Measurements from ENCODE around the gene RAD51D. TPM values are rescaled to one million over a fixed set of nuclear protein-coding genes. Genes with fewer than 3 reads are reported as not detected.

RAD51D gene
- total and polyA plus RNA-seq, 2 donors (not counting 3 experiments of a cell fraction or from before 2014, with no cell fraction given): 15.5 to 27.9 TPM

- no peaks in the 10 kb centered on the region for H3K36me3 ChIP-seq (ENCODE audit: control insufficient read depth in 2 of 2, extremely low read depth in 1 of 2, insufficient read depth in 2 of 2, low read length in 2 of 2)
- no peaks in the 10 kb centered on the region for H4K20me1 ChIP-seq (replicated peaks; ENCODE audit: control insufficient read depth, extremely low read depth, insufficient read depth, low read length)
- DNase-seq (ENCODE audit: low read depth, low spot score) (no peak), FAIRE-seq (no peak)
- H3K4me1 ChIP-seq (ENCODE audit: control insufficient read depth, extremely low read depth, insufficient read depth, low read length): peaks cover 7% of the 10 kb centered on the region
- H3K79me2 ChIP-seq (ENCODE audit: control insufficient read depth, insufficient read depth, low read length): peaks cover 4% of the 10 kb centered on the region
- H3K4me3 ChIP-seq (replicated peaks in 1 of 3; ENCODE audit: insufficient read depth in 1 of 3, low read depth in 1 of 3, low read length in 3 of 3): no peak overlapping the region
- H2AFZ ChIP-seq (ENCODE audit: low read depth, low read length): no peak overlapping the region
- no peaks in the 10 kb centered on the region for H3K9me1 ChIP-seq (replicated peaks; ENCODE audit: control insufficient read depth, extremely low read depth, insufficient read depth, low read length)
- no TSS peak for BruUV-seq (replicated peaks)
- dilution Hi-C loops (cut with MboI; ENCODE audit: extremely low pct_ligation_motif_present, low sequenced_read_pairs) (no loop called here), intact Hi-C loops (cut with micrococcal nuclease) (no loop called here)
- no peak overlapping the region for H3K9ac ChIP-seq (replicated peaks; ENCODE audit: extremely low read depth, insufficient read depth, low read length)
- no peaks in the 10 kb centered on the region for H3K27me3 ChIP-seq (ENCODE audit: control insufficient read depth in 2 of 2, insufficient read depth in 2 of 2, low read length in 2 of 2)
- no peak overlapping the region for H3K27ac ChIP-seq (ENCODE audit: insufficient read depth, low read depth, low read length)
- H3K4me2 ChIP-seq (ENCODE audit: insufficient read depth, low read length): no peak overlapping the region
- POLR2A ChIA-PET: no interaction called here
- TF ChIP-seq POLR2AphosphoS5 (IDR thresholded peaks at IDR 0.05; ENCODE audit: insufficient read depth, low read depth, low read length): no peak
- TF ChIP-seq POLR2A (IDR thresholded peaks at IDR 0.05; ENCODE audit: low read depth, low read length): no peak
- no peak for TF ChIP-seq FOS (IDR thresholded peaks at IDR 0.05; ENCODE audit: borderline replicate concordance, insufficient read depth, low read length)
- CTCF ChIA-PET: interaction anchor here (1.3 to 1.6 kb wide), 2 partner anchors 19 to 21 kb away, joined by 3 to 5 read pairs; partner anchors contain the start of gene RFFL
- no peaks in the 10 kb centered on the region for H3K9me3 ChIP-seq (replicated peaks; ENCODE audit: control insufficient read depth, insufficient read depth, low read length)
Observed at GRCh38 chr17:35044181-35044580, 75.5 kb downstream of the RAD51D start.

Small RNAs within 50 kb of the gene (small RNA-seq; reads per million reads assigned to genes)
- gene AC004223.1 (ENCODE audit: insufficient read depth, insufficient read length, low read depth, low replicate concordance): not detected
- not detected for gene RNU6-840P (ENCODE audit: insufficient read depth, insufficient read length, low read depth, low replicate concordance)

Other genes with a start within 250 kb of the RAD51D start
- 0.78 and 1.6 TPM in 2 replicates for gene CCT6B, start 158.4 kb downstream of the RAD51D start, total RNA-seq
- gene CCT6B, start 158.4 kb downstream of the RAD51D start, polyA plus RNA-seq: 0.35 and 0.37 TPM in 2 replicates
- gene ZNF830, start 158.3 kb downstream of the RAD51D start, total RNA-seq: 13.9 and 15.0 TPM in 2 replicates
- gene ZNF830, start 158.3 kb downstream of the RAD51D start, polyA plus RNA-seq: 2.2 and 3.1 TPM in 2 replicates
- 35.3 and 39.7 TPM in 2 replicates for gene LIG3, start 139.3 kb downstream of the RAD51D start, total RNA-seq
- 23.0 and 25.8 TPM in 2 replicates for gene LIG3, start 139.3 kb downstream of the RAD51D start, polyA plus RNA-seq
- gene RFFL, start 56.2 kb downstream of the RAD51D start, total RNA-seq: 14.1 and 14.2 TPM in 2 replicates
- gene RFFL, start 56.2 kb downstream of the RAD51D start, polyA plus RNA-seq: 6.6 and 7.0 TPM in 2 replicates
- gene FNDC8, start 1.8 kb upstream of the RAD51D start, total RNA-seq: not detected in 2 replicates
- gene FNDC8, start 1.8 kb upstream of the RAD51D start, polyA plus RNA-seq: not detected in 2 replicates
- 15.8 and 22.8 TPM in 2 replicates for gene NLE1, start 22.4 kb upstream of the RAD51D start, total RNA-seq
- 19.1 and 19.8 TPM in 2 replicates for gene NLE1, start 22.4 kb upstream of the RAD51D start, polyA plus RNA-seq
- not detected in 2 replicates for gene UNC45B, start 28.0 kb upstream of the RAD51D start, total RNA-seq
- not detected in 2 replicates for gene UNC45B, start 28.0 kb upstream of the RAD51D start, polyA plus RNA-seq
- gene SLC35G3, start 74.5 kb upstream of the RAD51D start, total RNA-seq: not detected in 2 replicates
- not detected in 2 replicates for gene SLC35G3, start 74.5 kb upstream of the RAD51D start, polyA plus RNA-seq
- 15.7 and 24.2 TPM in 2 replicates for gene SLFN5, start 123.2 kb upstream of the RAD51D start, total RNA-seq
- 3.2 and 4.5 TPM in 2 replicates for gene SLFN5, start 123.2 kb upstream of the RAD51D start, polyA plus RNA-seq

Data from endothelial cell of umbilical vein (primary cell).